Uterus (tissue), 4 donors: ENCODE data around the gene TSC2. TPM values are rescaled to one million over a fixed set of nuclear protein-coding genes. Genes with fewer than 3 reads are reported as not detected.

ENCODE experiments used
- DNase-seq, 2 donors: peaks; one replicate each; pipeline ENCODE4 v3.0.0-alpha.2; 2019 to 2020
- H3K27ac ChIP-seq, 2 donors: fragments of 200-600 bp; sonication (generic); 1 replicate in 1 of 2; 2 replicates in 1 of 2; pipeline ENCODE4 v1.5.1; 2016 to 2018
- H3K27me3 ChIP-seq, 2 donors: fragments of 200-600 bp; sonication (generic); one replicate each; pipeline ENCODE4 v1.5.1; 2018 to 2019; ENCODE audit warnings: control low read depth in 1 of 2
- H3K36me3 ChIP-seq, 2 donors: fragments of 200-600 bp; sonication (generic); one replicate each; pipeline ENCODE4 v1.5.1; 2019; ENCODE audit warnings: control low read depth in 1 of 2
- H3K4me1 ChIP-seq, 2 donors: fragments of 200-600 bp; sonication (generic); one replicate each; pipeline ENCODE4 v1.5.1; 2018 to 2019; ENCODE audit warnings: control low read depth in 1 of 2
- H3K4me3 ChIP-seq, 2 donors: fragments of 200-600 bp; sonication (generic); 1 replicate in 1 of 2; 2 replicates in 1 of 2; pipeline ENCODE4 v1.5.1; 2018 to 2019; ENCODE audit warnings: mild to moderate bottlenecking in 1 of 2
- H3K9me3 ChIP-seq, 2 donors: fragments of 200-600 bp; sonication (generic); one replicate each; pipeline ENCODE4 v1.5.1; 2019; ENCODE audit warnings: control low read depth in 1 of 2
- POLR2A ChIP-seq, 2 donors: fragments of 450-650 bp; IDR thresholded peaks; one replicate each; pipeline ENCODE4 v1.6.1; 2016; ENCODE audit warnings: antibody characterized with exemption in 2 of 2, mild to moderate bottlenecking in 1 of 2, moderate library complexity in 1 of 2
- intact Hi-C: fragments of 100-400 bp; cut with DNase I; formaldehyde crosslinking; loops from one replicate; pipeline ENCODE4 v1.15.1; 2023; ENCODE audit warnings: low total_unique reads
- total RNA-seq, 4 donors: library from RNA; depleted of rRNA in 3 of 4; stranded (reverse); fragments of >200 nt in 3 of 4; gene quantifications; one replicate each; pipeline versions ENCODE4 v1.1.0 to v1.2.4, GENCODE V29; 2014 to 2023
- TF ChIP-seq, protein P1 (sequence below), 4 experiments: fragments of 200-600 bp in 2 of 4; fragments of 450-650 bp in 2 of 4; sonication (generic) in 2 of 4; IDR thresholded peaks; one replicate each; pipeline ENCODE4 v1.5.1; 2016 to 2019; ENCODE audit warnings: antibody characterized with exemption in 4 of 4, mild to moderate bottlenecking in 2 of 4, moderate library complexity in 1 of 4
- donor health status: DM: yes; HTN: yes; CAD: no.

The TSC2 gene
- total RNA-seq, 4 donors from 2014 or later: 53.8 to 347 (median 131) TPM

DNA sequence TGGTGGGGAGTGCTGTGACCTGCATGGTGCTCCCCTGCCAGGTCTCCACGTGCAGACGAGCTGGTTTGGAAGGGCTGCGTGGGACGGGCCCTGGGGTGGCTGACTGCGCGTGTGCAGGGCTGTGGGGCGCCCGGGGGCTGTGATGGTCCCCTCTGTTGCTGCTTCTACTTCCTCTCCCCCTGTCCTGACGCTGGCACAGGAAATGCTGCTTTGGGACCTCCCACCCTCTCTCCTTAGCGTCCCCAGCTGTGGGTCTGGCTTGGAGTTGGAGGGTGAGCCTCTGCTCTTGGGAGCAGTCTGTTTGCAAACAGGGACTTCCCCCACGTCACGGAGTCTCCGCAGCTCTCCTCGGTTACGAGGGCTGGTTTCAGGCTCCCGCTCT lies 35.2 kb downstream of the TSC2 start:
- Histone ChIP-seq H3K36me3 (no peaks in the 10 kb centered on the region), H3K27me3 (no peaks in the 10 kb centered on the region)

DNA sequence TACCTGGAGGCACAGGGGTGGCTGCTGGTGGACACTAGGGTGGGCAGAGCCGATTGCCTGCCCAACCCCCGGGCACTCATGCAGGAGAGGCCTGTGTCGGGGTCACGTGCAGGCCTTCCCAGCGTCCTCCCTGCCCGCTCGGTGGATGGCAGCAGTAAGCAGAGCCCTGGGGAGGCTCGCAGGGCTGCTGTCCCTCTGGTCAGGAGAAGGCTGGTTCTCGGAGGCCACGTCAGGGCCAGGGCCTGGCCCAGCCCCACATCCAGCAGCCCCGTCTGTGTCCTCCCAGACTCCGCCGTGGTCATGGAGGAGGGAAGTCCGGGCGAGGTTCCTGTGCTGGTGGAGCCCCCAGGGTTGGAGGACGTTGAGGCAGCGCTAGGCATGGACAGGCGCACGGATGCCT lies 35.6 kb downstream of the TSC2 start:
- intact Hi-C loops: no loop called here
- H3K36me3 ChIP-seq: no peaks in the 10 kb centered on the region
- no peaks in the 10 kb centered on the region for H3K4me1 ChIP-seq
- no peak for DNase-seq
- H3K4me3 ChIP-seq: no peak overlapping the region
- TF ChIP-seq POLR2A (IDR thresholded peaks at IDR 0.05): no peak
- TF ChIP-seq, protein P1, sequence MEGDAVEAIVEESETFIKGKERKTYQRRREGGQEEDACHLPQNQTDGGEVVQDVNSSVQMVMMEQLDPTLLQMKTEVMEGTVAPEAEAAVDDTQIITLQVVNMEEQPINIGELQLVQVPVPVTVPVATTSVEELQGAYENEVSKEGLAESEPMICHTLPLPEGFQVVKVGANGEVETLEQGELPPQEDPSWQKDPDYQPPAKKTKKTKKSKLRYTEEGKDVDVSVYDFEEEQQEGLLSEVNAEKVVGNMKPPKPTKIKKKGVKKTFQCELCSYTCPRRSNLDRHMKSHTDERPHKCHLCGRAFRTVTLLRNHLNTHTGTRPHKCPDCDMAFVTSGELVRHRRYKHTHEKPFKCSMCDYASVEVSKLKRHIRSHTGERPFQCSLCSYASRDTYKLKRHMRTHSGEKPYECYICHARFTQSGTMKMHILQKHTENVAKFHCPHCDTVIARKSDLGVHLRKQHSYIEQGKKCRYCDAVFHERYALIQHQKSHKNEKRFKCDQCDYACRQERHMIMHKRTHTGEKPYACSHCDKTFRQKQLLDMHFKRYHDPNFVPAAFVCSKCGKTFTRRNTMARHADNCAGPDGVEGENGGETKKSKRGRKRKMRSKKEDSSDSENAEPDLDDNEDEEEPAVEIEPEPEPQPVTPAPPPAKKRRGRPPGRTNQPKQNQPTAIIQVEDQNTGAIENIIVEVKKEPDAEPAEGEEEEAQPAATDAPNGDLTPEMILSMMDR (IDR thresholded peaks at IDR 0.05): no peak
- H3K9me3 ChIP-seq: no peaks in the 10 kb centered on the region
- H3K27ac ChIP-seq: peak overlapping the region in 1 of 2 donors; percentile 32
- H3K27me3 ChIP-seq: no peaks in the 10 kb centered on the region

More for the DNA sequence above, 35.2 kb downstream of the TSC2 start:
- TF ChIP-seq, protein P1 (IDR thresholded peaks at IDR 0.05): no peak
- TF ChIP-seq POLR2A (IDR thresholded peaks at IDR 0.05): no peak
- no peaks in the 10 kb centered on the region for H3K9me3 ChIP-seq
- no peak overlapping the region for H3K4me3 ChIP-seq
- H3K27ac ChIP-seq: peak overlapping the region in 1 of 2 donors; percentile 60
- DNase-seq: no peak
- no peaks in the 10 kb centered on the region for H3K4me1 ChIP-seq
- intact Hi-C loops: no loop called here

DNA sequence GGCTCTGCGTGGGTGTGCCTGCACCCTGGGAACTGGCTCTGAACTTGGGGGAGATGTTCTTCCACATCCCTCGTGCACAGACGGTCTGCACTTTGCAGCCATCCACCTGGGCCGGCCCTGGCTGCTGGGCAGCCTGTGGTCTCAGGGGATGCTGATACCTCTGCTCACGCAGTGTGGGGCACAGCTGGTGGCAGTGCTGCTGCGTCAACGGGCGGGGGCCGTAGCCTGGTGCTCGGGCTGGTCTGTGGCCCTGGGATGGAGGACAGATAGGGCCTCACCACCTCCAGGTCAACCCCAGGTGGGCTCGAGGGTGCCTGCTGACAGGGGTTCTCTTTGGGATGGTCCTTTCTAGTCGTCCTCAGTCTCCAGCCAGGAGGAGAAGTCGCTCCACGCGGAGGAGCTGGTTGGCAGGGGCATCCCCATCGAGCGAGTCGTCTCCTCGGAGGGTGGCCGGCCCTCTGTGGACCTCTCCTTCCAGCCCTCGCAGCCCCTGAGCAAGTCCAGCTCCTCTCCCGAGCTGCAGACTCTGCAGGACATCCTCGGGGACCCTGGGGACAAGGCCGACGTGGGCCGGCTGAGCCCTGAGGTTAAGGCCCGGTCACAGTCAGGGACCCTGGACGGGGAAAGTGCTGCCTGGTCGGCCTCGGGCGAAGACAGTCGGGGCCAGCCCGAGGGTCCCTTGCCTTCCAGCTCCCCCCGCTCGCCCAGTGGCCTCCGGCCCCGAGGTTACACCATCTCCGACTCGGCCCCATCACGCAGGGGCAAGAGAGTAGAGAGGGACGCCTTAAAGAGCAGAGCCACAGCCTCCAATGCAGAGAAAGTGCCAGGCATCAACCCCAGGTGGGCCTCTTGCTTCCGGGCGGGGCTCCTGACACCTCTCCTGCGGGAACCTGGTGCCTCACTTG lies 36.3 kb downstream of the TSC2 start:
- no peak overlapping the region for H3K4me3 ChIP-seq

DNA sequence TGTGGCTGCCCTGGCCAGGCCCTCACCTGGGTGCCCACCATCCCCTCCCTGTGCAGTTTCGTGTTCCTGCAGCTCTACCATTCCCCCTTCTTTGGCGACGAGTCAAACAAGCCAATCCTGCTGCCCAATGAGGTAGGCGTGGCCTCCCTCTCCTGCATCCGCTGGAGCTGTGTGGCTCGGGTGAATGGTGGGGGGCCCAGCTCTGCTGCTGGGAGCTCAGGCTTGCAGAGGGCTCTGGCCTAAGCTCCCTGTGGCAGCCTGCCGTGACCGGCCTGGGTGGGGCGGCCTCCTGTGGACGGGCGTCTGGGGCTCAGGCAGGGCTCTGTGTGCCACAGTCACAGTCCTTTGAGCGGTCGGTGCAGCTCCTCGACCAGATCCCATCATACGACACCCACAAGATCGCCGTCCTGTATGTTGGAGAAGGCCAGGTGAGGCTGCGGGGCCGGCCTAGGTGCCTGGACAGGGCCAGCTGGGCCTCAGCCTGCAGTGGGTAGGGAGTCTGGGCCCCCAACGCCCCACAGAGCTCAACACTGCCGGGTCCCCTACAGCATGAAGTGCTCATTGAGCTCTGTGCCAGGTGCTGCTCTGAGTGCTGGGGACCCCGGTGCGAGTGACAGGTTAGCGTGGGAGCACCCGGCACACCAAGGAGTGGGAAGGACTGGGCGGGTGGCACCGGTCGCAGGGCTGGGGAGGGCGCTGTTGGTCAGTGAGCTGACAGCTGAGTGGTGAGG lies 37.3 kb downstream of the TSC2 start:
- no peak for DNase-seq
- Histone ChIP-seq H3K9me3 (no peaks in the 10 kb centered on the region), H3K27me3 (no peaks in the 10 kb centered on the region), H3K4me3 (no peak overlapping the region), H3K27ac (no peak overlapping the region), H3K36me3 (no peaks in the 10 kb centered on the region), H3K4me1 (no peaks in the 10 kb centered on the region)
- intact Hi-C loops: no loop called here
- TF ChIP-seq, protein P1 (IDR thresholded peaks at IDR 0.05): no peak
- TF ChIP-seq POLR2A (IDR thresholded peaks at IDR 0.05): no peak

More for the DNA sequence above, 36.3 kb downstream of the TSC2 start:
- no peaks in the 10 kb centered on the region for H3K27me3 ChIP-seq
- H3K27ac ChIP-seq: no peak overlapping the region
- no peak for DNase-seq
- H3K9me3 ChIP-seq: no peaks in the 10 kb centered on the region
- no peaks in the 10 kb centered on the region for H3K36me3 ChIP-seq
- intact Hi-C loops: no loop called here
- TF ChIP-seq, protein P1 (IDR thresholded peaks at IDR 0.05): no peak
- no peak for TF ChIP-seq POLR2A (IDR thresholded peaks at IDR 0.05)
- no peaks in the 10 kb centered on the region for H3K4me1 ChIP-seq

DNA sequence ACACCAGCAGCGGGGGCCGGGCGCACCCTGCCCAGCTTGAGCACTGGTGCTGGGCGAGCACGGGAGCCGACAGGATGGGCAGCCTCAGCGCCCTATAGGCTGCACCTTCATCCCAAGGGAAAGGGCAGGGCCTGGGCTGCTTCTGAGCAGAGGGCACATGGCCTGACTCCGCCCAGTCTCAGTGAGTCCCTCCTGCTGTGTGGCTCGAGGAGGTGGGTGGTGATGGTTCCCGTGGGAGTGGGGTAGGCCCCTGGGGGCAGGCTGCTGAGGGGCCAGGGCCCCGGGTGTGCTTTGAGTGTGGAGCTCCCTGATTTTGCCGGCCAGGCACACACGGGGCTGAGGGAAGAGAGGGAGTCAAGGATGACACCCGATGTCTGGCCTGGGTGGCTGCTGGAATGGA lies 37.9 kb downstream of the TSC2 start:
- Histone ChIP-seq H3K9me3 (no peaks in the 10 kb centered on the region), H3K27me3 (no peaks in the 10 kb centered on the region), H3K4me1 (no peaks in the 10 kb centered on the region), H3K27ac (no peak overlapping the region), H3K4me3 (no peak overlapping the region), H3K36me3 (no peaks in the 10 kb centered on the region)
- intact Hi-C loops: no loop called here
- no peak for TF ChIP-seq POLR2A (IDR thresholded peaks at IDR 0.05)
- TF ChIP-seq, protein P1 (IDR thresholded peaks at IDR 0.05): no peak
- no peak for DNase-seq
